HEK293 (cell line): ENCODE measurements around the gene DPYD.

Experiments used
- CTCF ChIA-PET: fragments of 350-600 bp; formaldehyde crosslinking; extraction: SDS; loops from one replicate; lab custom pipeline; 2021; ENCODE audit warnings: antibody characterized with exemption; lab: Yijun Ruan, JAX
- POLR2A ChIA-PET: fragments of 300-600 bp; formaldehyde crosslinking; extraction: SDS; loops from one replicate; lab custom pipeline; 2020; ENCODE audit warnings: antibody characterized with exemption, inconsistent platforms; lab: Yijun Ruan, JAX
- H3K27ac ChIP-seq: fragments of 200-500 bp; sonication (Bioruptor generic); 2 replicates; pipeline ENCODE4 v1.5.1; 2014; ENCODE audit warnings: low read depth, low read length, control low read depth, inconsistent platforms; ENCODE audit errors: extremely low read depth
- H3K36me3 ChIP-seq, 2 experiments: fragments of 200-500 bp in 1 of 2; sonication (Bioruptor generic) in 1 of 2; 1 replicate in 1 of 2; 2 replicates in 1 of 2; pipeline ENCODE4 v1.5.1; 2014 to 2017; ENCODE audit warnings: inconsistent platforms in 2 of 2, low read length in 2 of 2; ENCODE audit not compliant: control insufficient read depth in 2 of 2, insufficient read depth in 1 of 2
- H3K4me1 ChIP-seq: fragments of 200-500 bp; sonication (Bioruptor generic); 2 replicates; pipeline ENCODE4 v1.5.1; 2014; ENCODE audit warnings: mild to moderate bottlenecking, low read length, inconsistent platforms; ENCODE audit not compliant: control insufficient read depth, insufficient read depth
- H3K4me3 ChIP-seq: 2 replicates; pipeline ENCODE4 v1.5.1; 2011; ENCODE audit warnings: low read depth, mild to moderate bottlenecking, control low read depth, low read length, moderate library complexity
- H3K9me3 ChIP-seq: fragments of 200-500 bp; sonication (Bioruptor generic); 2 replicates; pipeline ENCODE4 v1.5.1; 2014; ENCODE audit warnings: low read depth, low read length, inconsistent platforms; ENCODE audit not compliant: control insufficient read depth, insufficient read depth
- GLIS2 ChIP-seq: fragments of 450-650 bp; formaldehyde crosslinking; IDR thresholded peaks from 2 replicates; pipeline ENCODE4 v1.5.1; 2016; ENCODE audit warnings: missing biosample characterization, missing genetic modification characterization
- KLF9 ChIP-seq: fragments of 450-650 bp; formaldehyde crosslinking; IDR thresholded peaks from 2 replicates; pipeline ENCODE4 v1.5.1; 2016; ENCODE audit warnings: missing biosample characterization, missing genetic modification characterization, low read depth
- SCRT1 ChIP-seq: fragments of 450-650 bp; formaldehyde crosslinking; IDR thresholded peaks from 2 replicates; pipeline ENCODE4 v1.5.1; 2016; ENCODE audit warnings: missing biosample characterization, missing genetic modification characterization, borderline replicate concordance
- TCF7L2 ChIP-seq: IDR thresholded peaks from 2 replicates; pipeline ENCODE4 v1.6.1; 2011; ENCODE audit warnings: low read depth, mild to moderate bottlenecking, inconsistent platforms, low read length, moderate library complexity, borderline replicate concordance
- ZBTB20 ChIP-seq: fragments of 450-650 bp; formaldehyde crosslinking; IDR thresholded peaks from 2 replicates; pipeline ENCODE4 v1.5.1; 2016; ENCODE audit warnings: missing biosample characterization, missing genetic modification characterization
- ZFHX2 ChIP-seq: fragments of 450-650 bp; formaldehyde crosslinking; conservative IDR thresholded peaks from 2 replicates; pipeline ENCODE4 v1.5.1; 2016; ENCODE audit warnings: missing biosample characterization, missing genetic modification characterization
- ZNF155 ChIP-seq: fragments of 450-650 bp; formaldehyde crosslinking; IDR thresholded peaks from 2 replicates; pipeline ENCODE4 v1.5.1; 2016; ENCODE audit warnings: missing biosample characterization, missing genetic modification characterization
- ZNF211 ChIP-seq: fragments of 450-650 bp; formaldehyde crosslinking; IDR thresholded peaks from 2 replicates; pipeline ENCODE4 v1.5.1; 2016; ENCODE audit warnings: low read depth, missing biosample characterization, missing genetic modification characterization
- ZNF221 ChIP-seq: fragments of 450-650 bp; formaldehyde crosslinking; IDR thresholded peaks from 2 replicates; pipeline ENCODE4 v1.5.1; 2017; ENCODE audit warnings: missing biosample characterization, missing genetic modification characterization, borderline replicate concordance
- ZNF223 ChIP-seq: fragments of 450-650 bp; formaldehyde crosslinking; IDR thresholded peaks from 2 replicates; pipeline ENCODE4 v1.5.1; 2016; ENCODE audit warnings: missing biosample characterization, missing genetic modification characterization
- ZNF274 ChIP-seq, 2 experiments: fragments of 200-500 bp in 1 of 2; fragments of 450-650 bp in 1 of 2; sonication (Bioruptor generic) in 1 of 2; formaldehyde crosslinking in 1 of 2; IDR thresholded peaks; 2 replicates each; pipeline versions ENCODE4 v1.5.1 to v1.6.1; 2014 to 2016; ENCODE audit warnings: borderline replicate concordance in 1 of 2, inconsistent platforms in 1 of 2, low read length in 1 of 2, missing biosample characterization in 1 of 2, missing genetic modification characterization in 1 of 2
- ZNF416 ChIP-seq: fragments of 450-650 bp; formaldehyde crosslinking; IDR thresholded peaks from 2 replicates; pipeline ENCODE4 v1.5.1; 2016; ENCODE audit warnings: missing biosample characterization, missing genetic modification characterization
- ZNF549 ChIP-seq: fragments of 450-650 bp; IDR thresholded peaks from 2 replicates; pipeline ENCODE4 v1.5.1; 2018; ENCODE audit warnings: missing biosample characterization, missing genetic modification characterization, mild to moderate bottlenecking, inconsistent platforms, moderate library complexity
- ZNF645 ChIP-seq: fragments of 450-650 bp; formaldehyde crosslinking; IDR thresholded peaks from 2 replicates; pipeline ENCODE4; 2016; ENCODE audit warnings: missing biosample characterization, missing genetic modification characterization
- ZNF677 ChIP-seq: fragments of 450-650 bp; IDR thresholded peaks from 2 replicates; pipeline ENCODE4 v1.5.0; 2018; ENCODE audit warnings: missing biosample characterization, mild to moderate bottlenecking, missing genetic modification characterization, moderate library complexity
- TF ChIP-seq, protein P1 (sequence below): fragments of 450-650 bp; formaldehyde crosslinking; IDR thresholded peaks from 2 replicates; pipeline ENCODE4 v1.5.1; 2016; ENCODE audit warnings: missing biosample characterization, missing genetic modification characterization
- TF ChIP-seq, protein P2 (sequence below): fragments of 450-650 bp; formaldehyde crosslinking; IDR thresholded peaks from 2 replicates; pipeline ENCODE4 v1.5.1; 2016; ENCODE audit warnings: missing biosample characterization, missing genetic modification characterization, borderline replicate concordance

The DPYD gene

DNA sequence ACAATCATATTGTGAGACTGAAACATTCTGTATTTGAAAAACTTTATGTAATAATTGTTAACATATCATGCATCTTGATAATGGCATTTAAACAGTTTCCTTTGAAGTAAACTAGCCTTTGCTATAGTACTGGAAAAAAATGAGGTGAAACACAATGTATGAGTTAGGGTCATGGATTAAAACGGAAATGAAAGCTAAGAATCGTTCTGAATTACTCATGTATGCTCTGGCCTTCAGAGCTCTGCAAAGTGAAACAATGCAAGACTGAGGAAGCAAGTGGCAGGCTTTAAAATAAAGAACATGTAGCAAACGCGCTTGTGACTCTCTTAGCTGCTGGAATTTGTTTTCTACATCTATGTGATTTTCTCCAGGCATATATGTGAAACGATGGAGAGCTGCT, 317.1 kb downstream of the DPYD start:
- CTCF ChIA-PET = no interaction called here
- no peak for TF ChIP-seq ZNF223
- TF ChIP-seq ZNF677 (tag by site-specific recombination) = no peak
- no peak for TF ChIP-seq ZNF549
- TF ChIP-seq ZNF645 (tag by site-specific recombination) = no peak
- TF ChIP-seq, protein P1, sequence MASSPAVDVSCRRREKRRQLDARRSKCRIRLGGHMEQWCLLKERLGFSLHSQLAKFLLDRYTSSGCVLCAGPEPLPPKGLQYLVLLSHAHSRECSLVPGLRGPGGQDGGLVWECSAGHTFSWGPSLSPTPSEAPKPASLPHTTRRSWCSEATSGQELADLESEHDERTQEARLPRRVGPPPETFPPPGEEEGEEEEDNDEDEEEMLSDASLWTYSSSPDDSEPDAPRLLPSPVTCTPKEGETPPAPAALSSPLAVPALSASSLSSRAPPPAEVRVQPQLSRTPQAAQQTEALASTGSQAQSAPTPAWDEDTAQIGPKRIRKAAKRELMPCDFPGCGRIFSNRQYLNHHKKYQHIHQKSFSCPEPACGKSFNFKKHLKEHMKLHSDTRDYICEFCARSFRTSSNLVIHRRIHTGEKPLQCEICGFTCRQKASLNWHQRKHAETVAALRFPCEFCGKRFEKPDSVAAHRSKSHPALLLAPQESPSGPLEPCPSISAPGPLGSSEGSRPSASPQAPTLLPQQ = no peak
- TF ChIP-seq ZNF416 (tag by site-specific recombination) = no peak
- TF ChIP-seq, protein P2, sequence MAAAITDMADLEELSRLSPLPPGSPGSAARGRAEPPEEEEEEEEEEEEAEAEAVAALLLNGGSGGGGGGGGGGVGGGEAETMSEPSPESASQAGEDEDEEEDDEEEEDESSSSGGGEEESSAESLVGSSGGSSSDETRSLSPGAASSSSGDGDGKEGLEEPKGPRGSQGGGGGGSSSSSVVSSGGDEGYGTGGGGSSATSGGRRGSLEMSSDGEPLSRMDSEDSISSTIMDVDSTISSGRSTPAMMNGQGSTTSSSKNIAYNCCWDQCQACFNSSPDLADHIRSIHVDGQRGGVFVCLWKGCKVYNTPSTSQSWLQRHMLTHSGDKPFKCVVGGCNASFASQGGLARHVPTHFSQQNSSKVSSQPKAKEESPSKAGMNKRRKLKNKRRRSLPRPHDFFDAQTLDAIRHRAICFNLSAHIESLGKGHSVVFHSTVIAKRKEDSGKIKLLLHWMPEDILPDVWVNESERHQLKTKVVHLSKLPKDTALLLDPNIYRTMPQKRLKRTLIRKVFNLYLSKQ (tag by site-specific recombination) = no peak
- no peak for TF ChIP-seq ZNF155
- no peak for TF ChIP-seq ZNF274 (IDR thresholded peaks at IDR 0.05; ENCODE audit: low read length)
- no peak for TF ChIP-seq ZNF274 (tag by site-specific recombination; IDR thresholded peaks at IDR 0.05; ENCODE audit: borderline replicate concordance)
- no peak for TF ChIP-seq ZNF221 (tag by site-specific recombination)
- TF ChIP-seq SCRT1 = no peak
- TF ChIP-seq KLF9 (tag by site-specific recombination) = no peak
- TF ChIP-seq GLIS2 = no peak
- no peaks in the 10 kb centered on the region for H3K36me3 ChIP-seq
- H3K4me3 ChIP-seq = no peak overlapping the region
- peaks cover 4% of the 10 kb centered on the region; the same call in 1 of the 2 replicates for H3K4me1 ChIP-seq
- H3K27ac ChIP-seq = no peak overlapping the region
- H3K9me3 ChIP-seq = no peaks in the 10 kb centered on the region
- POLR2A ChIA-PET = interaction anchor here (1.0 kb wide), 1 partner anchor 317 kb away, joined by 3 read pairs; the partner anchor contains the start of gene DPYD

DNA sequence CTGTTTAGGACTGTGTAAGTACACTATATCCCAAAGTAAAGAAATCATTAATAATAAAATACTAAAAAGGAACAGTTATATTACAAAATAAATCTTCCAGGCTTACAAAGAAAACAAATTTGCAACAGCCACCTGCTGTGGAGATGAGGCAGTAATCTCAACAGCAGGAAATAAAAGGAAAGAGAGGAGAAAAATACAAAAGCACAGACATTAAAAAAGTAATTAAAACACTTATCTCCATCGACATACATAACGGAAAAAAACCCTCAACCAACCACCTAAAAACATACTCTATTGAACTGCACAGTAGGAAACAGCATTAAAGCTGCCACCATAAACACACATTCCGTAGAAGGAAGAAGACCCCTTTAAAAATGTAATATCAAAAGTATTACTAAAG, 317.6 kb downstream of the DPYD start:
- CTCF ChIA-PET = no interaction called here
- TF ChIP-seq ZNF221 (tag by site-specific recombination) = no peak
- peak; percentile 84; the same call in 1 of the 2 replicates for TF ChIP-seq TCF7L2
- TF ChIP-seq, all 188 proteins: peak for 1
- H3K36me3 ChIP-seq = no peaks in the 10 kb centered on the region
- POLR2A ChIA-PET = no interaction called here
- no peak overlapping the region for H3K4me3 ChIP-seq
- H3K4me1 ChIP-seq = peaks cover 4% of the 10 kb centered on the region; the same call in 1 of the 2 replicates
- H3K27ac ChIP-seq = no peak overlapping the region
- no peaks in the 10 kb centered on the region for H3K9me3 ChIP-seq

GRCh38 chr1:97599447-97599846, 321.4 kb downstream of the DPYD start:
- peaks cover 4% of the 10 kb centered on the region; the same call in 1 of the 2 replicates for H3K4me1 ChIP-seq
- no peak overlapping the region for H3K27ac ChIP-seq
- no peaks in the 10 kb centered on the region for H3K36me3 ChIP-seq
- CTCF ChIA-PET = interaction anchor here (0.6 kb wide), 1 partner anchor 8 kb away, joined by 3 read pairs; no protein-coding TSS in a partner anchor
- no peak overlapping the region for H3K4me3 ChIP-seq
- POLR2A ChIA-PET = no interaction called here
- H3K9me3 ChIP-seq = no peaks in the 10 kb centered on the region
- TF ChIP-seq ZFHX2 (tag by site-specific recombination) (no peak), ZNF211 (tag by site-specific recombination) (no peak), ZBTB20 (tag by site-specific recombination) (no peak)
- TF ChIP-seq, all 188 proteins: peak for 0
